H1 (cell line): ENCODE measurements around the gene CEP72. TPM values are rescaled to one million over a fixed set of nuclear protein-coding genes. Genes with fewer than 3 reads are reported as not detected.
"Not testable (repeated sequence)": the region's sequence is repeated elsewhere in the genome, so short reads cannot be mapped to it uniquely, and the experiment has no call there.

Experiments used
- CTCF ChIA-PET: fragments of 300-600 bp; sonication (Branson Sonifier 250); formaldehyde crosslinking; loops from one replicate; lab custom pipeline; 2021; ENCODE audit not compliant: partially characterized antibody; lab: Charles Lee
- POLR2A ChIA-PET: fragments of 300-600 bp; sonication (Branson Sonifier 250); formaldehyde crosslinking; loops from one replicate; lab custom pipeline; 2021; ENCODE audit warnings: inconsistent platforms; ENCODE audit not compliant: partially characterized antibody; lab: Charles Lee
- DNase-seq, 2 experiments: peaks; one replicate each; pipeline versions ENCODE4 v3.0.0 to v3.0.0-alpha.2; 2010 to 2022; ENCODE audit warnings: low spot score in 2 of 2, low read depth in 1 of 2, mixed read lengths in 1 of 2
- FAIRE-seq: peaks from 2 replicates; lab custom pipeline; 2011; peaks lifted over from hg19 to GRCh38; lab: Jason Lieb, UNC
- H2AFZ ChIP-seq: 2 replicates; pipeline ENCODE4 v1.8.1; 2012; ENCODE audit warnings: low read length, inconsistent platforms
- H2AK5ac ChIP-seq: 2 replicates; pipeline ENCODE4 v1.6.1; 2013; ENCODE audit warnings: low read depth, low read length
- H2BK120ac ChIP-seq: replicated peaks from 2 replicates; pipeline ENCODE3; 2013; ENCODE audit warnings: low read depth, low read length, inconsistent platforms
- H2BK12ac ChIP-seq: 2 replicates; pipeline ENCODE4 v1.6.1; 2013; ENCODE audit warnings: low read depth, low read length
- H2BK15ac ChIP-seq: 2 replicates; pipeline ENCODE4 v1.6.1; 2013; ENCODE audit warnings: low read length
- H2BK20ac ChIP-seq: 2 replicates; pipeline ENCODE4 v1.6.1; 2013; ENCODE audit warnings: low read length
- H2BK5ac ChIP-seq: 2 replicates; pipeline ENCODE4 v1.6.1; 2013; ENCODE audit warnings: low read depth, low read length
- H3K14ac ChIP-seq: 2 replicates; pipeline ENCODE4 v1.6.1; 2013; ENCODE audit warnings: inconsistent platforms; ENCODE audit not compliant: insufficient read length
- H3K18ac ChIP-seq: 2 replicates; pipeline ENCODE4 v1.6.1; 2013; ENCODE audit warnings: low read length; ENCODE audit errors: extremely low read depth
- H3K23ac ChIP-seq: 2 replicates; pipeline ENCODE4 v1.6.1; 2013; ENCODE audit warnings: inconsistent platforms; ENCODE audit not compliant: insufficient read length
- H3K23me2 ChIP-seq: 2 replicates; pipeline ENCODE4 v1.6.1; 2013; ENCODE audit warnings: low read depth, low read length
- H3K27ac ChIP-seq: 2 replicates; pipeline ENCODE4 v1.6.1; 2011; ENCODE audit warnings: low read depth, low read length, inconsistent platforms
- H3K27me3 ChIP-seq, 4 experiments: replicated peaks in 1 of 4; 1 replicate in 1 of 4; 2 replicates in 3 of 4; pipeline versions ENCODE4 v1.6.1 to v1.8.1; 2011 to 2013; ENCODE audit warnings: low read length in 3 of 4, mild to moderate bottlenecking in 3 of 4, inconsistent platforms in 2 of 4, mixed read lengths in 2 of 4, moderate library complexity in 1 of 4; ENCODE audit not compliant: control insufficient read depth in 3 of 4, insufficient read depth in 3 of 4; ENCODE audit errors: extremely low read depth in 1 of 4
- H3K36me3 ChIP-seq, 4 experiments: 2 replicates each; pipeline versions ENCODE4 v1.6.1 to v1.8.1; 2011 to 2013; ENCODE audit warnings: mild to moderate bottlenecking in 4 of 4, low read length in 3 of 4, moderate library complexity in 2 of 4, control low read depth in 1 of 4, inconsistent platforms in 1 of 4; ENCODE audit not compliant: insufficient read depth in 4 of 4, control insufficient read depth in 2 of 4
- H3K4ac ChIP-seq: replicated peaks from 2 replicates; pipeline ENCODE3; 2013; ENCODE audit warnings: low read length, low read depth, mixed read lengths, inconsistent platforms; ENCODE audit not compliant: insufficient read length
- H3K4me1 ChIP-seq, 4 experiments: replicated peaks in 1 of 4; 1 replicate in 1 of 4; 2 replicates in 3 of 4; pipeline versions ENCODE4 v1.6.1 to v1.8.1; 2011 to 2013; ENCODE audit warnings: low read length in 3 of 4, inconsistent platforms in 2 of 4, mixed read lengths in 1 of 4; ENCODE audit not compliant: insufficient read depth in 4 of 4, control insufficient read depth in 3 of 4
- H3K4me2 ChIP-seq, 2 experiments: 2 replicates each; pipeline versions ENCODE4 v1.6.1 to v1.8.1; 2011 to 2013; ENCODE audit warnings: low read depth in 2 of 2, low read length in 2 of 2, control low read depth in 1 of 2, inconsistent platforms in 1 of 2, mild to moderate bottlenecking in 1 of 2; ENCODE audit not compliant: insufficient read depth in 1 of 2
- H3K4me3 ChIP-seq, 4 experiments: fragments of 200-600, 300-600 bp in 1 of 4; sonication (generic), shearing (Covaris generic), sonication (Bioruptor Twin) in 1 of 4; 2 replicates each; pipeline versions ENCODE4 v1.5.1 to v1.8.1; 2011 to 2016; ENCODE audit warnings: low read length in 4 of 4, low read depth in 3 of 4, control low read depth in 2 of 4, inconsistent platforms in 2 of 4, mild to moderate bottlenecking in 2 of 4, mixed read lengths in 1 of 4, moderate library complexity in 1 of 4; ENCODE audit not compliant: insufficient read depth in 2 of 4; ENCODE audit errors: extremely low read depth in 1 of 4
- H3K56ac ChIP-seq: replicated peaks from 2 replicates; pipeline ENCODE3; 2013; ENCODE audit warnings: low read depth, mild to moderate bottlenecking, mixed read lengths, low read length, inconsistent platforms; ENCODE audit not compliant: insufficient read length
- H3K79me1 ChIP-seq: 2 replicates; pipeline ENCODE4 v1.6.1; 2013; ENCODE audit warnings: low read depth, low read length, control low read depth
- H3K79me2 ChIP-seq, 2 experiments: 2 replicates each; pipeline versions ENCODE4 v1.6.1 to v1.8.1; 2012 to 2013; ENCODE audit warnings: low read length in 2 of 2, mild to moderate bottlenecking in 2 of 2, inconsistent platforms in 1 of 2; ENCODE audit not compliant: insufficient read depth in 2 of 2, control insufficient read depth in 1 of 2
- H3K9ac ChIP-seq, 4 experiments: replicated peaks in 1 of 4; 1 replicate in 1 of 4; 2 replicates in 3 of 4; pipeline versions ENCODE4 v1.6.1 to v1.8.1; 2011 to 2013; ENCODE audit warnings: low read depth in 3 of 4, low read length in 3 of 4, control low read depth in 2 of 4, mild to moderate bottlenecking in 2 of 4, moderate library complexity in 2 of 4, inconsistent platforms in 1 of 4; ENCODE audit errors: extremely low read depth in 1 of 4
- H3K9me3 ChIP-seq, 2 experiments: 2 replicates each; pipeline versions ENCODE4 v1.6.1 to v1.8.1; 2012 to 2013; ENCODE audit warnings: mild to moderate bottlenecking in 2 of 2, moderate library complexity in 2 of 2, control low read depth in 1 of 2, inconsistent platforms in 1 of 2, low read depth in 1 of 2, low read length in 1 of 2, mixed read lengths in 1 of 2; ENCODE audit not compliant: insufficient read depth in 2 of 2
- H4K20me1 ChIP-seq, 2 experiments: replicated peaks in 1 of 2; 2 replicates each; pipeline versions ENCODE3 to v1.8.1; 2011 to 2013; ENCODE audit warnings: inconsistent platforms in 2 of 2, low read length in 2 of 2, mild to moderate bottlenecking in 1 of 2; ENCODE audit not compliant: insufficient read depth in 2 of 2, control insufficient read depth in 1 of 2
- H4K5ac ChIP-seq: 2 replicates; pipeline ENCODE4 v1.6.1; 2013; ENCODE audit warnings: low read length, low read depth, mixed read lengths, inconsistent platforms; ENCODE audit not compliant: insufficient read length
- H4K8ac ChIP-seq: 2 replicates; pipeline ENCODE4 v1.8.0; 2013; ENCODE audit warnings: mild to moderate bottlenecking, moderate library complexity, low read length, inconsistent platforms; ENCODE audit not compliant: insufficient read depth; ENCODE audit errors: extremely low read depth
- H4K91ac ChIP-seq: replicated peaks from 2 replicates; pipeline ENCODE3; 2013; ENCODE audit warnings: low read length, mixed read lengths, inconsistent platforms; ENCODE audit not compliant: insufficient read length
- EZH2 ChIP-seq: fragments of 200-600 bp; sonication (generic); IDR thresholded peaks from 2 replicates; pipeline ENCODE4 v1.7.1; 2012; ENCODE audit warnings: low read depth, mild to moderate bottlenecking, moderate library complexity, low read length, inconsistent platforms; ENCODE audit not compliant: severe bottlenecking
- WGBS, 2 experiments: shearing (Covaris generic) in 1 of 2; methylation state at CpG; one replicate each; pipeline versions ENCODE4 v1.1.6 to v1.1.7; 2013 to 2015; ENCODE audit warnings: low lambda C conversion rate in 2 of 2, mixed read lengths in 2 of 2, inconsistent platforms in 1 of 2, low coverage in 1 of 2, missing lambda C conversion rate in 1 of 2; ENCODE audit not compliant: insufficient replicate concordance in 2 of 2, insufficient coverage in 1 of 2, insufficient read length in 1 of 2; ENCODE audit errors: extremely low coverage in 1 of 2, missing lambda C conversion rate in 1 of 2; 5-methylcytosine and 5-hydroxymethylcytosine counted together
- polyA plus RNA-seq, 7 experiments: library from polyadenylated mRNA; depleted of rRNA in 3 of 7; stranded (reverse) in 5 of 7; unstranded in 2 of 7; fragments of >200 nt in 5 of 7; fragments of 200-250 nt in 2 of 7; gene quantifications; 1 replicate in 5 of 7; 2 replicates in 1 of 7; 4 replicates in 1 of 7; pipeline versions ENCODE4 v1.2.1 to v1.2.3, GENCODE V29; 2011 to 2013; ENCODE audit warnings: missing spikeins in 2 of 7, mixed read lengths in 2 of 7
- total RNA-seq: library from RNA; stranded (reverse); fragmentation: NEBNext Ultra II Directional; extraction: Animal tissue kit (Norgen Biotek cat#: 25700); gene quantifications from 2 replicates; pipeline ENCODE4 v1.2.1, GENCODE V29; 2021

Gene CEP72
- total and polyA plus RNA-seq, 2 of the 8 experiments (the other 6 are each of a cell fraction or from before 2014, with no cell fraction given): 13.1 to 19.6 TPM

GRCh38 chr5:692529-693041 lies 80.4 kb downstream of the CEP72 start:
- WGBS, 2 experiments: 17% methylated on average over 17 of the region's 41 CpGs; no CpG with 5 or more reads in 1 of the 2 experiments
- H3K18ac ChIP-seq, FAIRE-seq, H3K23ac ChIP-seq, H3K23me2 ChIP-seq, H4K91ac ChIP-seq, H4K5ac ChIP-seq, H3K79me2 ChIP-seq, H3K56ac ChIP-seq, CTCF ChIA-PET, H2BK15ac ChIP-seq, H3K36me3 ChIP-seq, H3K9me3 ChIP-seq, H2BK5ac ChIP-seq, DNase-seq, H2BK120ac ChIP-seq, H3K4ac ChIP-seq, H3K79me1 ChIP-seq, H2AK5ac ChIP-seq, H3K14ac ChIP-seq, H2BK20ac ChIP-seq, H4K8ac ChIP-seq, H4K20me1 ChIP-seq, H3K27ac ChIP-seq, H3K9ac ChIP-seq, POLR2A ChIA-PET, H3K4me1 ChIP-seq, H2BK12ac ChIP-seq, H2AFZ ChIP-seq: not testable (repeated sequence)
- Histone ChIP-seq H3K4me3 (peak overlapping the region in 2 of 4 experiments; percentile 10 to 49; a peak in 4 of 8 replicates), H3K4me2 (peak overlapping the region; percentile 50 to 56), H3K27me3 (peaks cover 5 to 13% (median 12%) of the 10 kb centered on the region in 4 experiments)
- peak; percentile 38 for TF ChIP-seq EZH2
